Measurements from ENCODE around the gene AKNA. TPM values are rescaled to one million over a fixed set of nuclear protein-coding genes. Genes with fewer than 3 reads are reported as not detected.

AKNA gene
- total RNA-seq, 3 donors from 2014 or later: 20.1 to 52.0 (median 35.7) TPM

DNA sequence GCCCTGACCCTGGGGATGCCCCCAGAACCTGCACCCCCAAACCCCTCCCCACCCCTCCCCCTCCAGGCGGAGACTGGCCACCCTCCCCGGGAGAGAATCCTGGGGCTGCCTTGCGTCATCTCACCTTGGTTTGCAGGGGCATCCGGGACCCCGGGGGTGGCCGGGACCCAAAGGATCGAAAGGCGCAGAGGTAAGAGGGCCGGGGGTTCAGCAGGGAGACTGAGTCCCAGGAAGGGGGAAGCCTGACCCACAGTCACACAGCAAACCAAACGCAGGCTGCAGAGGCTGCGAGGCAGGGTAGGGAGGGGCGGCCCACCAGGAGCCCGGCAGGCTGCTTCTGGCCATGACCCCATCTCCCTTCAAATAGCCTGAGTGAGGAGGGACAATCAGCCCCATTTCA lies 98.7 kb downstream of the AKNA start:
- Histone ChIP-seq H3K36me3 (no peaks in the 10 kb centered on the region), H3K27me3 (no peaks in the 10 kb centered on the region), H3K4me3 (no peak overlapping the region), H3K27ac (no peak overlapping the region), H3K9me3 (no peaks in the 10 kb centered on the region), H3K4me1 (no peaks in the 10 kb centered on the region)
- intact Hi-C loops (cut with DNase I; ENCODE audit: low total_unique reads): loop anchor here (5.0 kb wide), 1 partner anchor 207 kb away; no protein-coding TSS in a partner anchor
- TF ChIP-seq POLR2AphosphoS5 (IDR thresholded peaks at IDR 0.05) (no peak), POLR2A (IDR thresholded peaks at IDR 0.05) (no peak)
- TF ChIP-seq, protein P1, sequence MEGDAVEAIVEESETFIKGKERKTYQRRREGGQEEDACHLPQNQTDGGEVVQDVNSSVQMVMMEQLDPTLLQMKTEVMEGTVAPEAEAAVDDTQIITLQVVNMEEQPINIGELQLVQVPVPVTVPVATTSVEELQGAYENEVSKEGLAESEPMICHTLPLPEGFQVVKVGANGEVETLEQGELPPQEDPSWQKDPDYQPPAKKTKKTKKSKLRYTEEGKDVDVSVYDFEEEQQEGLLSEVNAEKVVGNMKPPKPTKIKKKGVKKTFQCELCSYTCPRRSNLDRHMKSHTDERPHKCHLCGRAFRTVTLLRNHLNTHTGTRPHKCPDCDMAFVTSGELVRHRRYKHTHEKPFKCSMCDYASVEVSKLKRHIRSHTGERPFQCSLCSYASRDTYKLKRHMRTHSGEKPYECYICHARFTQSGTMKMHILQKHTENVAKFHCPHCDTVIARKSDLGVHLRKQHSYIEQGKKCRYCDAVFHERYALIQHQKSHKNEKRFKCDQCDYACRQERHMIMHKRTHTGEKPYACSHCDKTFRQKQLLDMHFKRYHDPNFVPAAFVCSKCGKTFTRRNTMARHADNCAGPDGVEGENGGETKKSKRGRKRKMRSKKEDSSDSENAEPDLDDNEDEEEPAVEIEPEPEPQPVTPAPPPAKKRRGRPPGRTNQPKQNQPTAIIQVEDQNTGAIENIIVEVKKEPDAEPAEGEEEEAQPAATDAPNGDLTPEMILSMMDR (IDR thresholded peaks at IDR 0.05): no peak
- DNase-seq (ENCODE audit: low spot score in 2 of 2): peak in 1 of 2 donors; percentile 30

DNA sequence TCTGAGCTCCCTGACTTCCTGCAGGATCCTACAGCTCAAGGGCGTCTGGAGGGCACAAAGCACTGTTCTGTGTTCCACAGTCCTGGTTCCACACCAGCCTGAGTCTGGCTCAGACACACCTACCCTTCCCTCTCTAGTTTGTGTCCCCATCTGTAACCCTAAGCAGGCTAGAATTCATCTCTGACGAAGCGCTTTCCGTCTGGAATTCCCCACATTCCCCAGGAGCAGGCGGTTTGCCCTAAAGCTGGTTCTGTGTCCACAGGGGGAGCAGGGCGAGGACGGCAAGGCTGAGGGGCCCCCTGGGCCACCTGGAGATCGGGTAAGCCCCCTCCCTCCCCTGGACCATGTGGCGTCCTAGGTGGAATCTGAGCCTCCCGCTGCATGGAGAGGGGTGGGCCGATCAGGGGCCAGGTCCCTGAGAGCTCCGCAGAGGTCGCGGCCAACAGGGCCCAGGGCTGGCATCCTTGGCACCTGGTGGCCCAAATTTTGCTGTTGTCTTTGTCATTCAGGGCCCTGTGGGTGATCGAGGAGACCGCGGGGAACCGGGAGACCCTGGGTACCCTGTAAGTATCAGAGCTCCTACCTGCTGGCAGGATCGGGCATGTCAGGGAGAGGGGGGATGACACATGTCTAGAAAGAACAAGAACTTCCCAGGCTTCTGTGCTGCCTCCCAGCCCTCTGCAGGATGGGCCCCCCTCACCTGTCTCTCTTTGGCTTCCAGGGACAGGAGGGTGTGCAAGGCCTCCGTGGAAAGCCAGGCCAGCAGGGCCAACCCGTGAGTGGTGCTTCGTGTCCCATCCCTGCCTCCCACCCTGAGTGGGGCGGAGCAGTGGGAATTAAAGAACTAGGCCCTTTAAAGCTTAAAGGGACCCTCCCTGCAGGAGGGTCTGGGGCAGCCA lies 99.3 kb downstream of the AKNA start:
- no peaks in the 10 kb centered on the region for H3K36me3 ChIP-seq
- TF ChIP-seq POLR2AphosphoS5 (IDR thresholded peaks at IDR 0.05): no peak
- TF ChIP-seq, protein P1 (IDR thresholded peaks at IDR 0.05): no peak
- no peak for TF ChIP-seq POLR2A (IDR thresholded peaks at IDR 0.05)
- no peaks in the 10 kb centered on the region for H3K9me3 ChIP-seq
- H3K27ac ChIP-seq: no peak overlapping the region
- peak in 1 of 2 donors; percentile 52 for DNase-seq (ENCODE audit: low spot score in 2 of 2)
- no peak overlapping the region for H3K4me3 ChIP-seq
- intact Hi-C loops (cut with DNase I; ENCODE audit: low total_unique reads): loop anchor here (5.0 kb wide), 1 partner anchor 206 kb away; no protein-coding TSS in a partner anchor
- no peaks in the 10 kb centered on the region for H3K4me1 ChIP-seq
- H3K27me3 ChIP-seq: no peaks in the 10 kb centered on the region

DNA sequence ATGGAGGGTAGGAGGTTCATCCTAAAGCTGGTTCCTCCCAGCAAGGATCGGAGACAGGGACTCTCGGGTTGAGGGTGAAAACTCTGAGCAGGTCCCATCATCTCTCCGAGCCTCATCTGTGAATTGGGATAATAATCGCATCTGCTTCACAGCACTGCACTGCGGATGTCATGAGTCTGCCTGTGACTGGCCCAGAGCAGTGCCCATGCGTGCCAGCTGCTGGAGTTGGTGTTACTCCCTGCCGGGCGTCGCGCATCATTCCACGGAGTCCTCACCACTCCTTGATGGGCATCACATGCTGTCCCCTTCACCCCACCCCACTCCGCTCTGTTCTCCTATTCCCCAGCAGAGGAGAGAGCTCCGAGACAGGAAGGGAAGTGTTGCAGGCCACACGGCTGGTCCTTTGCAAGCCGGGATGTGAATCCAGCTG lies 100.0 kb downstream of the AKNA start:
- Histone ChIP-seq H3K4me1 (no peaks in the 10 kb centered on the region), H3K4me3 (no peak overlapping the region), H3K27ac (no peak overlapping the region), H3K27me3 (no peaks in the 10 kb centered on the region), H3K36me3 (no peaks in the 10 kb centered on the region), H3K9me3 (no peaks in the 10 kb centered on the region)
- intact Hi-C loops (cut with DNase I; ENCODE audit: low total_unique reads): loop anchor here (5.0 kb wide), 1 partner anchor 205 kb away; no protein-coding TSS in a partner anchor
- TF ChIP-seq POLR2A (IDR thresholded peaks at IDR 0.05) (no peak), POLR2AphosphoS5 (IDR thresholded peaks at IDR 0.05) (no peak)
- TF ChIP-seq, protein P1 (IDR thresholded peaks at IDR 0.05): no peak
- DNase-seq (ENCODE audit: low spot score in 2 of 2): peak in 1 of 2 donors; percentile 45

DNA sequence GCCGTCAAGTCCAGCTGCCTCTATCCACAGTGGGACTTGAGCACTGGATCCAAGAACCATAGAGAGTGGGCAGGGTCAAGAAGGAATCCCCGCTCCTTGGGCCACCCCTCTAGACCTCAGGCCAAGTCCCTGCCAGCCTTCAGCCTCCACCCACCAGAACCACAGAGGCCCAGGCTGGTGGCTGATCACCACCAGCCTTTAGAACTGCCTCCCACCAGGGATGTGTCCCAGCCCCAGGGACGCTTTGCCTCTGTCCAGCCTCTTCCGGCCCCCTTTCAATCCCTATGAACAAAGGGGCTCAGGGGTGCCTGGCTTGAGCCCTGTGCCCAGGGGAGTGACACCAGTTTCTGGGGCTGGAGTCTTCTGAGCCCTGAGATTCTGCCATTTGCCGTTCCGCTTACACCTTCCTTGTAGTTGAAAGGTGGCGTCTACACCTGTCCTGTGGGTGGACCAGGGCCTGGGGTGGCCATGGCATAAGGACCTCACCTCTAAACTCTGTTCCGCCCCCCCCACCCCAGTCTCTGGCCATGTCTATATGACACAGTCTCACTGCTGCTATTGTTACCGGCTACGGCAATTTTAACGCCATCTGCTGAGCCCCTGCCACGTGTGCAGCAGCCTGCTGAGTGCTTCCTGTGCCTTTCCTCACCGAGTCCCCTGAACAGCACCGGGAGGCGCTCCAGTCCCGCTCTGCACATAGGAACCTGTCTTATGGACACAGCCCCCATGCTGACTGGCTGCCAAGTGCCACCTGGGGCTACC lies 100.6 kb downstream of the AKNA start:
- Histone ChIP-seq H3K4me3 (no peak overlapping the region), H3K36me3 (no peaks in the 10 kb centered on the region), H3K27me3 (no peaks in the 10 kb centered on the region), H3K9me3 (no peaks in the 10 kb centered on the region), H3K27ac (no peak overlapping the region), H3K4me1 (no peaks in the 10 kb centered on the region)
- intact Hi-C loops (cut with DNase I; ENCODE audit: low total_unique reads): loop anchor here (5.0 kb wide), 1 partner anchor 205 kb away; no protein-coding TSS in a partner anchor
- TF ChIP-seq POLR2AphosphoS5 (IDR thresholded peaks at IDR 0.05) (no peak), POLR2A (IDR thresholded peaks at IDR 0.05) (no peak)
- TF ChIP-seq, protein P1 (IDR thresholded peaks at IDR 0.05): no peak
- DNase-seq (ENCODE audit: low spot score in 2 of 2): peak in 1 of 2 donors; percentile 40
